Activated CD4-positive, alpha-beta T cell treated with anti-CD3 and anti-CD28 coated beads for 36 hours (primary cell): ENCODE data around the gene E2F3. TPM values are rescaled to one million over a fixed set of nuclear protein-coding genes. Genes with fewer than 3 reads are reported as not detected.

Source experiments
- ATAC-seq: fragments of 200-7000 bp; cut with Tn5 transposase; one replicate; pipeline ENCODE4 v1.10.0; 2021; ENCODE audit warnings: mild to moderate bottlenecking, moderate library complexity
- CTCF ChIA-PET: fragments of 350-600 bp; sonication (Branson Sonifier 250); formaldehyde crosslinking; loops from one replicate; lab custom pipeline; 2021; ENCODE audit warnings: antibody characterized with exemption; lab: Charles Lee
- POLR2A ChIA-PET: fragments of 350-600 bp; sonication (Branson Sonifier 250); formaldehyde crosslinking; loops from one replicate; lab custom pipeline; 2021; ENCODE audit warnings: antibody characterized with exemption, inconsistent platforms; lab: Charles Lee
- DNase-seq: peaks from one replicate; pipeline ENCODE4 v3.0.0-alpha.2; 2020
- H3K27ac Mint-ChIP-seq: one replicate; pipeline ENCODE4 v1.8.0; 2021; ENCODE audit warnings: mixed read lengths
- H3K27me3 Mint-ChIP-seq: one replicate; pipeline ENCODE4 v1.8.0; 2021; ENCODE audit warnings: mixed read lengths
- H3K36me3 Mint-ChIP-seq: one replicate; pipeline ENCODE4 v1.8.0; 2021; ENCODE audit warnings: low read depth, mixed read lengths
- H3K4me1 Mint-ChIP-seq: one replicate; pipeline ENCODE4 v1.8.0; 2021; ENCODE audit warnings: mixed read lengths
- H3K4me3 Mint-ChIP-seq: one replicate; pipeline ENCODE4 v1.8.0; 2021; ENCODE audit warnings: mild to moderate bottlenecking, moderate library complexity, mixed read lengths
- H3K9me3 Mint-ChIP-seq: one replicate; pipeline ENCODE4 v1.8.0; 2021; ENCODE audit warnings: low read depth, mixed read lengths
- intact Hi-C, 2 experiments: fragments of 100-400 bp; cut with DNase I in 1 of 2; cut with micrococcal nuclease in 1 of 2; formaldehyde crosslinking; loops; one replicate each; pipeline versions ENCODE4 v1.14.2 to v1.15.1; 2022 to 2024; cut with DNase I, micrococcal nuclease
- total RNA-seq, 2 experiments: library from RNA; stranded (reverse); gene quantifications; one replicate each; pipeline ENCODE4 v1.2.3, GENCODE V29; 2021

The E2F3 gene
- total RNA-seq, 2 experiments from 2014 or later: 17.3 to 17.5 TPM

- H3K27ac Mint-ChIP-seq: no peak overlapping the region
- CTCF ChIA-PET: interaction anchor here (0.6 to 1.2 kb wide), 2 partner anchors 31 to 448 kb away, joined by 3 to 4 read pairs; no protein-coding TSS in a partner anchor
- no peak overlapping the region for H3K4me3 Mint-ChIP-seq
- intact Hi-C loops: no loop called here
- no peaks in the 10 kb centered on the region for H3K9me3 Mint-ChIP-seq
- DNase-seq: no peak
- H3K4me1 Mint-ChIP-seq: peaks cover 6% of the 10 kb centered on the region
- H3K27me3 Mint-ChIP-seq: no peaks in the 10 kb centered on the region
- ATAC-seq: no peak
- POLR2A ChIA-PET: no interaction called here
- H3K36me3 Mint-ChIP-seq: peaks cover 69% of the 10 kb centered on the region
Observed at GRCh38 chr6:20434766-20435165, 33.1 kb downstream of the E2F3 start.

- no peak for ATAC-seq
- no peak for DNase-seq
- Mint-ChIP-seq H3K4me1 (peaks cover 6% of the 10 kb centered on the region), H3K27me3 (no peaks in the 10 kb centered on the region), H3K27ac (no peak overlapping the region), H3K4me3 (no peak overlapping the region), H3K36me3 (peaks cover 65% of the 10 kb centered on the region), H3K9me3 (no peaks in the 10 kb centered on the region)
- intact Hi-C loops: no loop called here
- CTCF ChIA-PET: no interaction called here
- POLR2A ChIA-PET: interaction anchor here (0.6 kb wide), 1 partner anchor 1157 kb away, joined by 3 read pairs; the partner anchor contains the start of gene SOX4
Observed at GRCh38 chr6:20436719-20437118, 35.0 kb downstream of the E2F3 start.

GRCh38 chr6:20437639-20438038, 36.0 kb downstream of the E2F3 start:
- Mint-ChIP-seq H3K36me3 (peaks cover 61% of the 10 kb centered on the region), H3K4me1 (peaks cover 6% of the 10 kb centered on the region), H3K27me3 (no peaks in the 10 kb centered on the region), H3K9me3 (no peaks in the 10 kb centered on the region), H3K4me3 (no peak overlapping the region), H3K27ac (no peak overlapping the region)
- no peak for DNase-seq
- ATAC-seq: no peak
- intact Hi-C loops: no loop called here
- POLR2A ChIA-PET: interaction anchor here (0.6 kb wide), 1 partner anchor 1156 kb away, joined by 3 read pairs; the partner anchor contains the start of gene SOX4
- CTCF ChIA-PET: no interaction called here

- Mint-ChIP-seq H3K9me3 (no peaks in the 10 kb centered on the region), H3K4me1 (peaks cover 6% of the 10 kb centered on the region), H3K27ac (no peak overlapping the region), H3K27me3 (no peaks in the 10 kb centered on the region), H3K4me3 (no peak overlapping the region), H3K36me3 (peaks cover 60% of the 10 kb centered on the region)
- ATAC-seq (no peak), DNase-seq (no peak)
- ChIA-PET POLR2A (no interaction called here), CTCF (interaction anchor here (1.5 kb wide), 1 partner anchor 34 kb away, joined by 3 read pairs; no protein-coding TSS in a partner anchor)
- intact Hi-C loops: no loop called here
Observed at GRCh38 chr6:20438462-20439070, 36.9 kb downstream of the E2F3 start.

- H3K36me3 Mint-ChIP-seq: peaks cover 54% of the 10 kb centered on the region
- ChIA-PET POLR2A (no interaction called here), CTCF (interaction anchor here (1.5 kb wide), 1 partner anchor 35 kb away, joined by 3 read pairs; no protein-coding TSS in a partner anchor)
- DNase-seq (no peak), ATAC-seq (no peak)
- peaks cover 8% of the 10 kb centered on the region for H3K4me1 Mint-ChIP-seq
- no peaks in the 10 kb centered on the region for H3K27me3 Mint-ChIP-seq
- no peak overlapping the region for H3K27ac Mint-ChIP-seq
- no peak overlapping the region for H3K4me3 Mint-ChIP-seq
- no peaks in the 10 kb centered on the region for H3K9me3 Mint-ChIP-seq
- intact Hi-C loops: no loop called here
Observed at GRCh38 chr6:20439558-20439957, 37.9 kb downstream of the E2F3 start.

- CTCF ChIA-PET: no interaction called here
- H3K27ac Mint-ChIP-seq: no peak overlapping the region
- H3K27me3 Mint-ChIP-seq: no peaks in the 10 kb centered on the region
- ATAC-seq (no peak), DNase-seq (no peak)
- no peak overlapping the region for H3K4me3 Mint-ChIP-seq
- H3K4me1 Mint-ChIP-seq: peaks cover 11% of the 10 kb centered on the region
- POLR2A ChIA-PET: no interaction called here
- H3K36me3 Mint-ChIP-seq: peaks cover 54% of the 10 kb centered on the region
- no peaks in the 10 kb centered on the region for H3K9me3 Mint-ChIP-seq
- intact Hi-C loops: no loop called here
Observed at GRCh38 chr6:20440296-20440695, 38.6 kb downstream of the E2F3 start.

GRCh38 chr6:20441236-20441635, 39.6 kb downstream of the E2F3 start:
- no peak for DNase-seq
- CTCF ChIA-PET: no interaction called here
- intact Hi-C loops: no loop called here
- no peaks in the 10 kb centered on the region for H3K9me3 Mint-ChIP-seq
- H3K36me3 Mint-ChIP-seq: peaks cover 52% of the 10 kb centered on the region
- H3K27ac Mint-ChIP-seq: no peak overlapping the region
- H3K4me3 Mint-ChIP-seq: no peak overlapping the region
- H3K27me3 Mint-ChIP-seq: no peaks in the 10 kb centered on the region
- no peak for ATAC-seq
- H3K4me1 Mint-ChIP-seq: peaks cover 11% of the 10 kb centered on the region
- POLR2A ChIA-PET: no interaction called here

GRCh38 chr6:20441921-20442320, 40.2 kb downstream of the E2F3 start:
- ChIA-PET POLR2A (no interaction called here), CTCF (interaction anchor here (0.8 kb wide), 1 partner anchor 1616 kb away, joined by 3 read pairs; no protein-coding TSS in a partner anchor)
- Mint-ChIP-seq H3K4me1 (peaks cover 11% of the 10 kb centered on the region), H3K4me3 (no peak overlapping the region), H3K27ac (no peak overlapping the region), H3K9me3 (no peaks in the 10 kb centered on the region), H3K27me3 (no peaks in the 10 kb centered on the region), H3K36me3 (peaks cover 49% of the 10 kb centered on the region)
- ATAC-seq: no peak
- intact Hi-C loops: no loop called here
- no peak for DNase-seq

- ChIA-PET POLR2A (interaction anchor here (0.7 kb wide), 1 partner anchor 85 kb away, joined by 4 read pairs; no protein-coding TSS in a partner anchor), CTCF (interaction anchor here (1.1 kb wide), 1 partner anchor 14 kb away, joined by 3 read pairs; no protein-coding TSS in a partner anchor)
- H3K27me3 Mint-ChIP-seq: no peaks in the 10 kb centered on the region
- intact Hi-C loops: no loop called here
- H3K4me3 Mint-ChIP-seq: no peak overlapping the region
- peaks cover 30% of the 10 kb centered on the region for H3K36me3 Mint-ChIP-seq
- no peak overlapping the region for H3K27ac Mint-ChIP-seq
- ATAC-seq (peak; percentile 36), DNase-seq (peak; percentile 12)
- H3K4me1 Mint-ChIP-seq: peaks cover 11% of the 10 kb centered on the region
- H3K9me3 Mint-ChIP-seq: no peaks in the 10 kb centered on the region
Observed at GRCh38 chr6:20444786-20445271, 43.1 kb downstream of the E2F3 start.

GRCh38 chr6:20447157-20447556, 45.5 kb downstream of the E2F3 start:
- Mint-ChIP-seq H3K27ac (no peak overlapping the region), H3K4me1 (peaks cover 11% of the 10 kb centered on the region), H3K4me3 (no peak overlapping the region), H3K9me3 (no peaks in the 10 kb centered on the region), H3K36me3 (peaks cover 15% of the 10 kb centered on the region), H3K27me3 (no peaks in the 10 kb centered on the region)
- ChIA-PET CTCF (no interaction called here), POLR2A (no interaction called here)
- intact Hi-C loops: no loop called here
- DNase-seq (no peak), ATAC-seq (no peak)

GRCh38 chr6:20447581-20448132, 46.0 kb downstream of the E2F3 start:
- CTCF ChIA-PET: no interaction called here
- Mint-ChIP-seq H3K4me3 (no peak overlapping the region), H3K4me1 (peaks cover 11% of the 10 kb centered on the region), H3K9me3 (no peaks in the 10 kb centered on the region), H3K36me3 (peaks cover 15% of the 10 kb centered on the region), H3K27ac (no peak overlapping the region), H3K27me3 (no peaks in the 10 kb centered on the region)
- ATAC-seq: no peak
- no peak for DNase-seq
- intact Hi-C loops: no loop called here
- POLR2A ChIA-PET: no interaction called here

GRCh38 chr6:20448828-20449227, 47.1 kb downstream of the E2F3 start:
- H3K4me1 Mint-ChIP-seq: peaks cover 20% of the 10 kb centered on the region
- H3K36me3 Mint-ChIP-seq: peaks cover 11% of the 10 kb centered on the region
- no peak overlapping the region for H3K4me3 Mint-ChIP-seq
- no peaks in the 10 kb centered on the region for H3K9me3 Mint-ChIP-seq
- ChIA-PET POLR2A (no interaction called here), CTCF (no interaction called here)
- no peaks in the 10 kb centered on the region for H3K27me3 Mint-ChIP-seq
- DNase-seq (no peak), ATAC-seq (no peak)
- intact Hi-C loops: no loop called here
- no peak overlapping the region for H3K27ac Mint-ChIP-seq
